HCT116 (cell line): ENCODE measurements around the gene MAP3K6. TPM values are rescaled to one million over a fixed set of nuclear protein-coding genes. Genes with fewer than 3 reads are reported as not detected.

Source experiments
- ATAC-seq: fragments of 200-7000 bp; cut with Tn5 transposase; 2 replicates; pipeline ENCODE4 v1.9.1; 2020; ENCODE audit warnings: mild to moderate bottlenecking, moderate library complexity
- BruUV-seq: library from RNA; stranded (reverse); fragments of 400-500 nt; replicated peaks from 2 replicates; lab custom pipeline; 2021; lab: Mats Ljungman, UMichigan
- CTCF ChIA-PET: fragments of 300-600 bp; sonication (Branson Sonifier 250); formaldehyde crosslinking; loops from one replicate; lab custom pipeline; 2021; ENCODE audit warnings: antibody characterized with exemption; lab: Charles Lee
- POLR2A ChIA-PET: fragments of 300-600, 350-600 bp; sonication (Branson Sonifier 250); formaldehyde crosslinking; loops from one replicate; lab custom pipeline; 2021; ENCODE audit warnings: antibody characterized with exemption; lab: Charles Lee
- RAD21 ChIA-PET, 2 experiments: fragments of 300-600 bp; sonication (Branson Sonifier 250); formaldehyde crosslinking; loops; one replicate each; lab custom pipeline; 2023; ENCODE audit warnings: low total read pairs in 2 of 2; ENCODE audit not compliant: uncharacterized antibody in 2 of 2, unreplicated experiment in 2 of 2, low non-redundant PET in 1 of 2; lab: Charles Lee
- DNase-seq: peaks from one replicate; pipeline ENCODE4 v3.0.0-alpha.2; 2010; ENCODE audit warnings: low read depth, low spot score
- H2AFZ ChIP-seq: fragments of 200-600 bp; shearing (Covaris generic), sonication (generic); 2 replicates; pipeline ENCODE4 v1.6.1; 2017; ENCODE audit warnings: low read depth, mixed run types, mixed read lengths, antibody characterized with exemption, low read length; ENCODE audit not compliant: poor library complexity, severe bottlenecking
- H3K27ac ChIP-seq: 2 replicates; pipeline ENCODE4 v1.5.1; 2012; ENCODE audit warnings: low read depth, low read length
- H3K27me3 ChIP-seq: fragments of 200-600 bp; sonication (generic); 2 replicates; pipeline ENCODE4 v1.6.1; 2016; ENCODE audit warnings: mixed run types, low read length, mixed read lengths; ENCODE audit not compliant: insufficient read depth
- H3K36me3 ChIP-seq, 2 experiments: fragments of 200-500 bp in 1 of 2; fragments of 200-600 bp in 1 of 2; sonication (Bioruptor generic) in 1 of 2; sonication (generic) in 1 of 2; 2 replicates each; pipeline versions ENCODE4 v1.5.1 to v1.6.1; 2014 to 2016; ENCODE audit warnings: low read length in 2 of 2, inconsistent platforms in 1 of 2, mixed read lengths in 1 of 2, mixed run types in 1 of 2; ENCODE audit not compliant: insufficient read depth in 2 of 2, control insufficient read depth in 1 of 2
- H3K4me1 ChIP-seq, 2 experiments: fragments of 200-600 bp in 1 of 2; sonication (generic) in 1 of 2; 2 replicates each; pipeline versions ENCODE4 v1.5.1 to v1.6.1; 2012 to 2017; ENCODE audit warnings: low read length in 2 of 2, inconsistent platforms in 1 of 2, mild to moderate bottlenecking in 1 of 2, mixed read lengths in 1 of 2, mixed run types in 1 of 2, moderate library complexity in 1 of 2; ENCODE audit not compliant: insufficient read depth in 2 of 2, control insufficient read depth in 1 of 2
- H3K4me2 ChIP-seq: fragments of 200-600 bp; sonication (generic); 2 replicates; pipeline ENCODE4 v1.6.1; 2017; ENCODE audit warnings: mixed run types, low read length, mixed read lengths
- H3K4me3 ChIP-seq, 2 experiments: fragments of 200-600 bp in 1 of 2; sonication (generic) in 1 of 2; replicated peaks in 1 of 2; 2 replicates each; pipeline ENCODE4 v1.5.1; 2011 to 2016; ENCODE audit warnings: low read length in 2 of 2, control low read depth in 1 of 2, low read depth in 1 of 2, mild to moderate bottlenecking in 1 of 2, mixed read lengths in 1 of 2, mixed run types in 1 of 2
- H3K79me2 ChIP-seq: fragments of 200-600 bp; sonication (generic); 2 replicates; pipeline ENCODE4 v1.6.1; 2017; ENCODE audit warnings: mild to moderate bottlenecking, mixed run types, low read length, moderate library complexity, mixed read lengths; ENCODE audit not compliant: insufficient read depth
- H3K9ac ChIP-seq: fragments of 200-600 bp; sonication (generic); 2 replicates; pipeline ENCODE4 v1.6.1; 2016; ENCODE audit warnings: low read length, mixed read lengths
- H3K9me2 ChIP-seq: fragments of 200-600 bp; sonication (generic), shearing (Covaris generic); 2 replicates; pipeline ENCODE4 v1.6.1; 2017; ENCODE audit warnings: mixed run types, mild to moderate bottlenecking, moderate library complexity; ENCODE audit not compliant: insufficient read depth
- H3K9me3 ChIP-seq, 2 experiments: fragments of 200-500 bp in 1 of 2; fragments of 200-600 bp in 1 of 2; sonication (Bioruptor generic) in 1 of 2; sonication (generic) in 1 of 2; 2 replicates each; pipeline ENCODE4 v1.6.1; 2014 to 2017; ENCODE audit warnings: low read length in 2 of 2, mixed read lengths in 2 of 2, inconsistent platforms in 1 of 2, low read depth in 1 of 2, mild to moderate bottlenecking in 1 of 2, mixed run types in 1 of 2, moderate library complexity in 1 of 2; ENCODE audit not compliant: control insufficient read depth in 1 of 2, insufficient read depth in 1 of 2
- H4K20me1 ChIP-seq: fragments of 200-600 bp; sonication (generic), shearing (Covaris generic); 2 replicates; pipeline ENCODE4 v1.6.1; 2017; ENCODE audit warnings: mixed run types, mild to moderate bottlenecking, moderate library complexity; ENCODE audit not compliant: insufficient read depth
- ATF3 ChIP-seq: IDR thresholded peaks from 2 replicates; pipeline ENCODE4 v1.6.1; 2012
- CBX3 ChIP-seq: IDR thresholded peaks from 2 replicates; pipeline ENCODE4 v1.6.1; 2012; ENCODE audit warnings: low read depth
- CEBPB ChIP-seq: IDR thresholded peaks from 2 replicates; pipeline ENCODE4 v1.6.1; 2012; ENCODE audit warnings: low read depth
- CTCF ChIP-seq, 3 experiments: fragments of 200-600 bp in 1 of 3; sonication (generic) in 1 of 3; IDR thresholded peaks in 2 of 3; conservative IDR thresholded peaks in 1 of 3; 2 replicates each; pipeline ENCODE4 v1.5.1; 2012 to 2017; ENCODE audit warnings: low read depth in 2 of 3, low read length in 2 of 3, antibody characterized with exemption in 1 of 3, borderline replicate concordance in 1 of 3, control low read depth in 1 of 3, mild to moderate bottlenecking in 1 of 3, mixed read lengths in 1 of 3, mixed run types in 1 of 3, moderate library complexity in 1 of 3; ENCODE audit not compliant: insufficient read depth in 1 of 3
- EGR1 ChIP-seq: IDR thresholded peaks from 2 replicates; pipeline ENCODE4 v1.6.1; 2012; ENCODE audit warnings: low read depth
- ELF1 ChIP-seq: IDR thresholded peaks from 2 replicates; pipeline ENCODE4 v1.6.1; 2012; ENCODE audit warnings: low read depth, borderline replicate concordance
- EZH2 ChIP-seq: fragments of 200-600 bp; sonication (generic); IDR thresholded peaks from 2 replicates; pipeline ENCODE4 v1.6.1; 2017; ENCODE audit warnings: antibody characterized with exemption, mixed run types
- JUND ChIP-seq: IDR thresholded peaks from 2 replicates; pipeline ENCODE4 v1.6.1; 2012
- MAX ChIP-seq: IDR thresholded peaks from 2 replicates; pipeline ENCODE4 v1.6.1; 2012
- SIN3A ChIP-seq: IDR thresholded peaks from 2 replicates; pipeline ENCODE4 v1.6.1; 2012; ENCODE audit warnings: low read depth
- YY1 ChIP-seq: IDR thresholded peaks from 2 replicates; pipeline ENCODE4 v1.6.1; 2011; ENCODE audit warnings: low read length, low read depth, moderate library complexity, mild to moderate bottlenecking; ENCODE audit not compliant: insufficient replicate concordance; ENCODE audit errors: extremely low read depth
- ZNF274 ChIP-seq: fragments of 200-500 bp; sonication (Bioruptor generic); IDR thresholded peaks from 2 replicates; pipeline ENCODE4 v1.6.1; 2014; ENCODE audit warnings: mild to moderate bottlenecking, low read depth, low read length, inconsistent platforms
- intact Hi-C: fragments of 100-400 bp; cut with micrococcal nuclease; formaldehyde crosslinking; loops from 2 replicates; pipeline ENCODE4 v1.10.0; 2022
- total RNA-seq: library from RNA; stranded (reverse); gene quantifications from one replicate; pipeline ENCODE4 v1.2.1, GENCODE V29; 2021; ENCODE audit not compliant: unreplicated experiment

MAP3K6 gene
- total RNA-seq, 1 experiment from 2014 or later = 30.2 TPM

- CTCF ChIA-PET = no interaction called here
- H3K9ac ChIP-seq = no peak overlapping the region
These were observed 15.1 kb downstream of the MAP3K6 start for GRCh38 chr1:27351541-27352107.

More at GRCh38 chr1:27351541-27352107, 15.1 kb downstream of the MAP3K6 start:
- no peak for ATAC-seq
- DNase-seq = no peak
- Histone ChIP-seq H3K4me3 (no peak overlapping the region), H3K4me2 (no peak overlapping the region), H3K4me1 (peaks cover 25 to 31% of the 10 kb centered on the region in 2 experiments), H3K27ac (0 out of 2 replicates have a peak overlapping the region, but pooled peaks have one; percentile 16), H3K36me3 (peaks cover 0 to 7% of the 10 kb centered on the region in 2 experiments; a peak in 1 of 4 replicates)
- intact Hi-C loops = no loop called here
- RAD21 ChIA-PET = no interaction called here
- BruUV-seq = no TSS peak
- no peak for TF ChIP-seq ATF3
- no peak for TF ChIP-seq ELF1
- no peak for TF ChIP-seq SIN3A
- TF ChIP-seq MAX = no peak
- TF ChIP-seq YY1 = no peak
- TF ChIP-seq EZH2 = no peak
- TF ChIP-seq CTCF (IDR thresholded peaks at IDR 0.05 in 2 of 3, conservative IDR thresholded peaks at IDR 0.05 in 1 of 3; ENCODE audit: borderline replicate concordance in 1 of 3, insufficient read depth in 1 of 3, low read depth in 2 of 3, low read length in 2 of 3) = no peak
- TF ChIP-seq ZNF274 = no peak
- no peak for TF ChIP-seq CBX3
- no peak for TF ChIP-seq CEBPB
- TF ChIP-seq JUND = no peak
- TF ChIP-seq EGR1 = no peak
- TF ChIP-seq, all 23 proteins: peak for 0
- H3K9me2 ChIP-seq = no peaks in the 10 kb centered on the region
- no peaks in the 10 kb centered on the region for H3K79me2 ChIP-seq
- H3K27me3 ChIP-seq = no peaks in the 10 kb centered on the region
- POLR2A ChIA-PET = interaction anchor here (1.2 to 1.9 kb wide), 2 partner anchors 9 to 10 kb away, joined by 3 to 10 read pairs; partner anchors contain the start of gene SYTL1
- H4K20me1 ChIP-seq = no peaks in the 10 kb centered on the region
- H2AFZ ChIP-seq = no peak overlapping the region
- H3K9me3 ChIP-seq = no peaks in the 10 kb centered on the region
